NCI-H1105 (cell line): ENCODE measurements around the gene GRID1.
"Not testable (repeated sequence)": the region's sequence is repeated elsewhere in the genome, so short reads cannot be mapped to it uniquely, and the experiment has no call there.

Source experiments
- DNase-seq: peaks from one replicate; lab custom pipeline; 2025; lab: John Stamatoyannopoulos, UW

GRID1 gene

GRCh38 chr10:86104611-86105145 lies 261.9 kb downstream of the GRID1 start:
- DNase-seq = no peak

GRCh38 chr10:86104156-86104555 lies 262.4 kb downstream of the GRID1 start:
- no peak for DNase-seq

GRCh38 chr10:86103391-86104101 lies 263.0 kb downstream of the GRID1 start:
- DNase-seq = no peak

- no peak for DNase-seq
Observed at GRCh38 chr10:86102451-86102850, 264.1 kb downstream of the GRID1 start.

GRCh38 chr10:86102031-86102430 lies 264.6 kb downstream of the GRID1 start:
- no peak for DNase-seq

GRCh38 chr10:86100581-86101061 lies 266.0 kb downstream of the GRID1 start:
- no peak for DNase-seq

GRCh38 chr10:86099542-86100334 lies 266.9 kb downstream of the GRID1 start:
- DNase-seq = no peak

- no peak for DNase-seq
Observed at GRCh38 chr10:86098187-86098881, 268.3 kb downstream of the GRID1 start.

- DNase-seq = not testable (repeated sequence)
Observed at GRCh38 chr10:86095061-86095460, 271.5 kb downstream of the GRID1 start.

- not testable (repeated sequence) for DNase-seq
Observed at GRCh38 chr10:86092311-86092710, 274.3 kb downstream of the GRID1 start.

- DNase-seq = no peak
Observed at GRCh38 chr10:86091216-86091615, 275.4 kb downstream of the GRID1 start.

- no peak for DNase-seq
Observed at GRCh38 chr10:86090807-86091206, 275.8 kb downstream of the GRID1 start.

- no peak for DNase-seq
Observed at GRCh38 chr10:86087716-86088115, 278.9 kb downstream of the GRID1 start.

- no peak for DNase-seq
Observed at GRCh38 chr10:86086418-86086817, 280.2 kb downstream of the GRID1 start.

GRCh38 chr10:86085686-86086085 lies 280.9 kb downstream of the GRID1 start:
- DNase-seq = no peak

GRCh38 chr10:86085136-86085535 lies 281.5 kb downstream of the GRID1 start:
- no peak for DNase-seq

GRCh38 chr10:86084585-86084984 lies 282.0 kb downstream of the GRID1 start:
- no peak for DNase-seq

GRCh38 chr10:86083664-86084175 lies 282.9 kb downstream of the GRID1 start:
- DNase-seq = no peak

GRCh38 chr10:86083206-86083605 lies 283.4 kb downstream of the GRID1 start:
- no peak for DNase-seq

GRCh38 chr10:86082556-86082955 lies 284.0 kb downstream of the GRID1 start:
- no peak for DNase-seq

- DNase-seq = no peak
Observed at GRCh38 chr10:86079088-86079487, 287.5 kb downstream of the GRID1 start.

GRCh38 chr10:86078639-86079035 lies 288.0 kb downstream of the GRID1 start:
- no peak for DNase-seq
